GM23338 (cell line): ENCODE data around the gene FOXJ1. TPM values are rescaled to one million over a fixed set of nuclear protein-coding genes. Genes with fewer than 3 reads are reported as not detected.

Source experiments
- ATAC-seq: fragments of 200-7000 bp; cut with Tn5 transposase; 3 replicates; pipeline ENCODE4 v1.9.1; 2020
- DNase-seq: peaks from one replicate; pipeline ENCODE4 v3.0.0-alpha.2; 2015; ENCODE audit warnings: low spot score
- H2AFZ ChIP-seq: fragments of 200-600 bp; sonication (generic); 2 replicates; pipeline ENCODE4 v1.8.0; 2016; ENCODE audit warnings: antibody characterized with exemption, mild to moderate bottlenecking, moderate library complexity
- H3F3A ChIP-seq: fragments of 200-600 bp; sonication (generic); replicated peaks from 2 replicates; pipeline ENCODE4 v1.8.0; 2017; ENCODE audit warnings: antibody characterized with exemption, mixed run types, low read depth
- H3K27ac ChIP-seq: fragments of 200-600 bp; sonication (generic); 2 replicates; pipeline ENCODE4 v1.6.1; 2016; ENCODE audit warnings: low read depth
- H3K27me3 ChIP-seq: fragments of 200-600 bp; sonication (generic); 2 replicates; pipeline ENCODE4 v1.8.0; 2016; ENCODE audit warnings: mild to moderate bottlenecking, mixed run types, moderate library complexity; ENCODE audit not compliant: insufficient read depth
- H3K36me3 ChIP-seq: fragments of 200-600 bp; sonication (generic); 2 replicates; pipeline ENCODE4 v1.8.0; 2016; ENCODE audit warnings: mild to moderate bottlenecking; ENCODE audit not compliant: insufficient read depth
- H3K4me1 ChIP-seq: fragments of 200-600 bp; sonication (generic); 2 replicates; pipeline ENCODE4 v1.8.0; 2016; ENCODE audit warnings: mild to moderate bottlenecking, moderate library complexity; ENCODE audit not compliant: insufficient read depth
- H3K4me2 ChIP-seq: fragments of 200-600 bp; sonication (generic); 2 replicates; pipeline ENCODE4 v1.7.1; 2017; ENCODE audit warnings: mixed run types
- H3K4me3 ChIP-seq: fragments of 200-600 bp; sonication (generic); 2 replicates; pipeline ENCODE4 v1.6.1; 2016; ENCODE audit warnings: mixed run types
- H3K79me2 ChIP-seq: fragments of 200-600 bp; sonication (generic); replicated peaks from 2 replicates; pipeline ENCODE4 v1.8.0; 2017; ENCODE audit warnings: mild to moderate bottlenecking; ENCODE audit not compliant: insufficient read depth
- H3K9me2 ChIP-seq: fragments of 200-600 bp; sonication (generic); 2 replicates; pipeline ENCODE4 v1.8.0; 2017; ENCODE audit not compliant: insufficient read depth
- H4K20me1 ChIP-seq: fragments of 200-600 bp; sonication (generic); replicated peaks from 2 replicates; pipeline ENCODE4 v1.8.0; 2017; ENCODE audit warnings: mild to moderate bottlenecking; ENCODE audit not compliant: insufficient read depth
- H3K27ac Mint-ChIP-seq: 2 replicates; pipeline ENCODE4 v1.8.0; 2020; ENCODE audit warnings: inconsistent platforms, mild to moderate bottlenecking, moderate library complexity, mixed read lengths
- H3K27me3 Mint-ChIP-seq: 3 replicates; pipeline ENCODE4 v1.8.0; 2022; ENCODE audit warnings: low read depth, mild to moderate bottlenecking, moderate library complexity, mixed read lengths, inconsistent platforms; ENCODE audit not compliant: insufficient read depth, poor library complexity
- H3K36me3 Mint-ChIP-seq: 3 replicates; pipeline ENCODE4 v1.8.0; 2021; ENCODE audit warnings: low read depth, mild to moderate bottlenecking, inconsistent platforms, moderate library complexity, mixed read lengths
- H3K4me1 Mint-ChIP-seq: 3 replicates; pipeline ENCODE4 v1.8.0; 2020; ENCODE audit warnings: mild to moderate bottlenecking, inconsistent platforms, mixed read lengths
- H3K4me3 Mint-ChIP-seq: 3 replicates; pipeline ENCODE4 v1.8.0; 2021; ENCODE audit warnings: moderate library complexity, mild to moderate bottlenecking, inconsistent platforms, mixed read lengths
- H3K9me3 Mint-ChIP-seq: 3 replicates; pipeline ENCODE4 v1.8.0; 2020; ENCODE audit warnings: moderate library complexity, mild to moderate bottlenecking, inconsistent platforms, mixed read lengths
- CREB1 ChIP-seq: fragments of 250-450 bp; sonication (Bioruptor Pico); IDR thresholded peaks from 2 replicates; pipeline ENCODE4 v1.5.0; 2020; ENCODE audit warnings: low read depth, mild to moderate bottlenecking, moderate library complexity
- EZH2 ChIP-seq: fragments of 200-600 bp; sonication (generic); IDR thresholded peaks from one replicate; pipeline ENCODE4 v1.8.0; 2017; ENCODE audit warnings: antibody characterized with exemption, mild to moderate bottlenecking, low read depth; ENCODE audit not compliant: unreplicated experiment
- POLR2AphosphoS5 ChIP-seq: IDR thresholded peaks from 2 replicates; pipeline ENCODE4 v1.6.1; 2016; ENCODE audit warnings: antibody characterized with exemption, low read depth
- ZNF331 ChIP-seq: fragments of 250-450 bp; sonication (Bioruptor Pico); IDR thresholded peaks from 2 replicates; pipeline ENCODE4 v1.5.0; 2020; ENCODE audit warnings: low read depth, mild to moderate bottlenecking, moderate library complexity
- polyA plus RNA-seq: library from polyadenylated mRNA; unstranded; fragments of >200 nt; fragmentation: Nextera tagmentation; extraction: Ambion mirVana; gene quantifications from 2 replicates; pipeline ENCODE4 v1.2.1, GENCODE V29; 2016
- total RNA-seq: library from RNA; depleted of rRNA; stranded (reverse); fragments of >200 nt; shearing (Covaris generic); gene quantifications from 2 replicates; pipeline ENCODE4 v1.2.3, GENCODE V29; 2014
- TF ChIP-seq, protein P1 (sequence below): IDR thresholded peaks from one replicate; pipeline ENCODE4 v1.6.1; 2018; ENCODE audit warnings: antibody characterized with exemption; ENCODE audit not compliant: unreplicated experiment
- TF ChIP-seq, protein P2 (sequence below), 2 experiments: fragments of 200-600 bp in 1 of 2; sonication (generic) in 1 of 2; conservative IDR thresholded peaks; 2 replicates each; pipeline versions ENCODE4 v1.5.1 to v1.6.1; 2016 to 2017; ENCODE audit warnings: antibody characterized with exemption in 2 of 2, low read depth in 2 of 2, mild to moderate bottlenecking in 2 of 2, moderate library complexity in 1 of 2

Gene FOXJ1
- total and polyA plus RNA-seq, 2 experiments from 2014 or later = 2.3 to 12.3 TPM

GRCh38 chr17:76131692-76132573 is 9.1 kb downstream of the FOXJ1 start:
- H3K4me3 ChIP-seq = peak overlapping the region; percentile 85
- peak overlapping the region; percentile 45; the same call in 1 of the 2 replicates for H3K27ac Mint-ChIP-seq
- peaks cover 61% of the 10 kb centered on the region for H3K4me1 ChIP-seq
- H3F3A ChIP-seq = peaks cover 23% of the 10 kb centered on the region
- peak overlapping the region; percentile 91 for H3K4me2 ChIP-seq
- ATAC-seq = peak; percentile 18
- H3K27me3 ChIP-seq = peaks cover 53% of the 10 kb centered on the region
- H3K36me3 ChIP-seq = no peaks in the 10 kb centered on the region
- no peak overlapping the region for H2AFZ ChIP-seq
- H3K4me3 Mint-ChIP-seq = peak overlapping the region; percentile 48
- H3K4me1 Mint-ChIP-seq = peaks cover 53% of the 10 kb centered on the region
- no peaks in the 10 kb centered on the region for H3K36me3 Mint-ChIP-seq
- no peaks in the 10 kb centered on the region for H4K20me1 ChIP-seq
- no peaks in the 10 kb centered on the region for H3K9me2 ChIP-seq
- TF ChIP-seq EZH2 (no peak), POLR2AphosphoS5 (0 out of 2 replicates have a peak, but pooled peaks have one; percentile 11), CREB1 (CRISPR knock-in tag) (no peak)
- TF ChIP-seq, protein P1, sequence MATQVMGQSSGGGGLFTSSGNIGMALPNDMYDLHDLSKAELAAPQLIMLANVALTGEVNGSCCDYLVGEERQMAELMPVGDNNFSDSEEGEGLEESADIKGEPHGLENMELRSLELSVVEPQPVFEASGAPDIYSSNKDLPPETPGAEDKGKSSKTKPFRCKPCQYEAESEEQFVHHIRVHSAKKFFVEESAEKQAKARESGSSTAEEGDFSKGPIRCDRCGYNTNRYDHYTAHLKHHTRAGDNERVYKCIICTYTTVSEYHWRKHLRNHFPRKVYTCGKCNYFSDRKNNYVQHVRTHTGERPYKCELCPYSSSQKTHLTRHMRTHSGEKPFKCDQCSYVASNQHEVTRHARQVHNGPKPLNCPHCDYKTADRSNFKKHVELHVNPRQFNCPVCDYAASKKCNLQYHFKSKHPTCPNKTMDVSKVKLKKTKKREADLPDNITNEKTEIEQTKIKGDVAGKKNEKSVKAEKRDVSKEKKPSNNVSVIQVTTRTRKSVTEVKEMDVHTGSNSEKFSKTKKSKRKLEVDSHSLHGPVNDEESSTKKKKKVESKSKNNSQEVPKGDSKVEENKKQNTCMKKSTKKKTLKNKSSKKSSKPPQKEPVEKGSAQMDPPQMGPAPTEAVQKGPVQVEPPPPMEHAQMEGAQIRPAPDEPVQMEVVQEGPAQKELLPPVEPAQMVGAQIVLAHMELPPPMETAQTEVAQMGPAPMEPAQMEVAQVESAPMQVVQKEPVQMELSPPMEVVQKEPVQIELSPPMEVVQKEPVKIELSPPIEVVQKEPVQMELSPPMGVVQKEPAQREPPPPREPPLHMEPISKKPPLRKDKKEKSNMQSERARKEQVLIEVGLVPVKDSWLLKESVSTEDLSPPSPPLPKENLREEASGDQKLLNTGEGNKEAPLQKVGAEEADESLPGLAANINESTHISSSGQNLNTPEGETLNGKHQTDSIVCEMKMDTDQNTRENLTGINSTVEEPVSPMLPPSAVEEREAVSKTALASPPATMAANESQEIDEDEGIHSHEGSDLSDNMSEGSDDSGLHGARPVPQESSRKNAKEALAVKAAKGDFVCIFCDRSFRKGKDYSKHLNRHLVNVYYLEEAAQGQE = no peak
- no peaks in the 10 kb centered on the region; the same call in 2 of the 3 replicates for H3K9me3 Mint-ChIP-seq
- H3K27me3 Mint-ChIP-seq = peaks cover 43% of the 10 kb centered on the region
- peak overlapping the region; percentile 79; the same call in 1 of the 2 replicates for H3K27ac ChIP-seq
- no peaks in the 10 kb centered on the region for H3K79me2 ChIP-seq
- peak; percentile 24 for DNase-seq

DNA sequence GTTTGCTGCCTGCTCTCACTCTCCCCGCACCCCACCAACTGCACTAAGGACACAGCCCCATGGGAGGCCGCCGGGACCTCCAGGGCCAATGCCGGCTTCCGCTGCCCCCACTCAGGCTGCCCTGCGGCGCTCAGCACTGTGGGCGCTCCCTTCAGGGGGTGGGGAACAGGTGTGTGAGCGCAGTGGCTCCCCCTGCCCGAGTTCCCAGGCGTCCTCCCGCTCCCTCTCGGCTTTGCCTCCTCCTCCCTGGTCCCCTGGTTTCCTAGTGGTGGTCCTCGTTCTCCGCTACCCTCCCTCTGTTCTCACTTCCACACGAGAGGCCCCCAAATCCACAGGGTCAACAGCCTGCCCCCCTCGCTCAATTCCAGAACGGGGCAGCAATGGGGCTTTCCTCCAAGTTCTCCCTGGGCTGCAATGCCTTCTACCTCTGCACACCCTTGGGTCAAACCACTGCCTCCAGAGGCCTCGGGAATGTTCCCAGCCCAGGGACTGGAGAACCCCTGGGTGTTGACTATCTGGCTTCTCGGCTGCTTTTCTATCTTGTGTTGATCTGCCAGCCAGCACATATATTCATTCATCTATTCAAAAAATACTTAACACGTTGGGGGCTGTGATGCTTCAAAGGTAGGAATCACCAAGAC is 9.9 kb downstream of the FOXJ1 start:
- no peak overlapping the region for H3K27ac ChIP-seq
- DNase-seq (peak; percentile 50), ATAC-seq (no peak)
- H3K27me3 ChIP-seq = peaks cover 46% of the 10 kb centered on the region
- no peaks in the 10 kb centered on the region for H3K36me3 ChIP-seq
- H3K27me3 Mint-ChIP-seq = peaks cover 36% of the 10 kb centered on the region
- peak overlapping the region; percentile 45; the same call in 1 of the 2 replicates for H3K27ac Mint-ChIP-seq
- peaks cover 24% of the 10 kb centered on the region for H3F3A ChIP-seq
- H3K4me2 ChIP-seq = peak overlapping the region; percentile 91
- H3K4me3 Mint-ChIP-seq = peak overlapping the region; percentile 48; the same call in 2 of the 3 replicates
- TF ChIP-seq POLR2AphosphoS5 (no peak), ZNF331 (CRISPR knock-in tag) (no peak)
- TF ChIP-seq, protein P2, sequence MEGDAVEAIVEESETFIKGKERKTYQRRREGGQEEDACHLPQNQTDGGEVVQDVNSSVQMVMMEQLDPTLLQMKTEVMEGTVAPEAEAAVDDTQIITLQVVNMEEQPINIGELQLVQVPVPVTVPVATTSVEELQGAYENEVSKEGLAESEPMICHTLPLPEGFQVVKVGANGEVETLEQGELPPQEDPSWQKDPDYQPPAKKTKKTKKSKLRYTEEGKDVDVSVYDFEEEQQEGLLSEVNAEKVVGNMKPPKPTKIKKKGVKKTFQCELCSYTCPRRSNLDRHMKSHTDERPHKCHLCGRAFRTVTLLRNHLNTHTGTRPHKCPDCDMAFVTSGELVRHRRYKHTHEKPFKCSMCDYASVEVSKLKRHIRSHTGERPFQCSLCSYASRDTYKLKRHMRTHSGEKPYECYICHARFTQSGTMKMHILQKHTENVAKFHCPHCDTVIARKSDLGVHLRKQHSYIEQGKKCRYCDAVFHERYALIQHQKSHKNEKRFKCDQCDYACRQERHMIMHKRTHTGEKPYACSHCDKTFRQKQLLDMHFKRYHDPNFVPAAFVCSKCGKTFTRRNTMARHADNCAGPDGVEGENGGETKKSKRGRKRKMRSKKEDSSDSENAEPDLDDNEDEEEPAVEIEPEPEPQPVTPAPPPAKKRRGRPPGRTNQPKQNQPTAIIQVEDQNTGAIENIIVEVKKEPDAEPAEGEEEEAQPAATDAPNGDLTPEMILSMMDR (conservative IDR thresholded peaks at IDR 0.05; ENCODE audit: low read depth in 2 of 2) = peak in 1 of 2 experiments; percentile 15; a peak in 1 of 4 replicates
- H4K20me1 ChIP-seq = no peaks in the 10 kb centered on the region
- peaks cover 52% of the 10 kb centered on the region for H3K4me1 Mint-ChIP-seq
- H3K4me1 ChIP-seq = peaks cover 53% of the 10 kb centered on the region
- peak overlapping the region; percentile 78 for H2AFZ ChIP-seq
- H3K4me3 ChIP-seq = peak overlapping the region; percentile 85
- H3K36me3 Mint-ChIP-seq = no peaks in the 10 kb centered on the region
- no peaks in the 10 kb centered on the region; the same call in 2 of the 3 replicates for H3K9me3 Mint-ChIP-seq
- no peaks in the 10 kb centered on the region for H3K79me2 ChIP-seq
- H3K9me2 ChIP-seq = no peaks in the 10 kb centered on the region
